K562 (cell line): ENCODE measurements around the gene IRF6. TPM values are rescaled to one million over a fixed set of nuclear protein-coding genes. Genes with fewer than 3 reads are reported as not detected.

Source experiments
- ATAC-seq: fragments of 200-7000 bp; cut with Tn5 transposase; 3 replicates; pipeline ENCODE4 v1.9.1; 2020; ENCODE audit warnings: moderate library complexity
- BruUV-seq: library from RNA; stranded (reverse); fragments of 400-500 nt; replicated peaks from 2 replicates; lab custom pipeline; 2021; lab: Mats Ljungman, UMichigan
- CTCF ChIA-PET: fragments of 300-600 bp; formaldehyde crosslinking; extraction: SDS; loops from one replicate; lab custom pipeline; 2021; ENCODE audit warnings: low intra/inter-chr PET ratio; lab: Yijun Ruan, JAX
- POLR2A ChIA-PET: fragments of 300-600, 350-650 bp; sonication (Branson Sonifier 250); formaldehyde crosslinking; extraction: SDS; loops from one replicate; lab custom pipeline; 2021; ENCODE audit warnings: antibody characterized with exemption, inconsistent platforms; lab: Yijun Ruan, JAX
- DNase-seq, 4 experiments: peaks; one replicate each; pipeline versions ENCODE4 v3.0.0 to v3.0.0-alpha.2; 2011 to 2018; ENCODE audit warnings: low spot score in 3 of 4, mixed read lengths in 3 of 4; ENCODE audit errors: extremely low read depth in 1 of 4
- FAIRE-seq: peaks from 2 replicates; lab custom pipeline; 2011; peaks lifted over from hg19 to GRCh38; lab: Jason Lieb, UNC
- H2AFZ ChIP-seq: 2 replicates; pipeline ENCODE4 v1.6.0; 2011; ENCODE audit warnings: low read depth, low read length, control low read depth, inconsistent platforms
- H3K27ac ChIP-seq: fragments of 200-600 bp; 3 replicates; pipeline ENCODE4 v1.8.0; 2011; ENCODE audit warnings: low read depth, mild to moderate bottlenecking, control low read depth, inconsistent platforms, low read length, moderate library complexity, mixed read lengths; ENCODE audit errors: extremely low read depth
- H3K27me3 ChIP-seq, 2 experiments: fragments of 300-600 bp in 1 of 2; 2 replicates in 1 of 2; 3 replicates in 1 of 2; pipeline versions ENCODE4 v1.6.0 to v1.8.0; 2011; ENCODE audit warnings: inconsistent platforms in 2 of 2, low read length in 2 of 2, mild to moderate bottlenecking in 1 of 2, mixed read lengths in 1 of 2, moderate library complexity in 1 of 2; ENCODE audit not compliant: control insufficient read depth in 2 of 2, insufficient read depth in 2 of 2
- H3K36me3 ChIP-seq: fragments of 300-600 bp; 3 replicates; pipeline ENCODE4 v1.8.0; 2011; ENCODE audit warnings: mild to moderate bottlenecking, low read length, inconsistent platforms; ENCODE audit not compliant: control insufficient read depth, insufficient read depth
- H3K4me1 ChIP-seq, 2 experiments: fragments of 200-600 bp in 1 of 2; replicated peaks in 1 of 2; 2 replicates in 1 of 2; 3 replicates in 1 of 2; pipeline versions ENCODE4 v1.5.1 to v1.8.0; 2011; ENCODE audit warnings: inconsistent platforms in 2 of 2, low read length in 2 of 2, mild to moderate bottlenecking in 1 of 2, mixed read lengths in 1 of 2, moderate library complexity in 1 of 2; ENCODE audit not compliant: control insufficient read depth in 2 of 2, insufficient read depth in 2 of 2
- H3K4me2 ChIP-seq: 2 replicates; pipeline ENCODE4 v1.6.1; 2011; ENCODE audit warnings: low read length, control low read depth, inconsistent platforms, mixed read lengths; ENCODE audit not compliant: insufficient read depth
- H3K4me3 ChIP-seq: fragments of 200-600 bp; sonication (generic), shearing (Covaris generic); 2 replicates; pipeline ENCODE4 v1.5.1; 2016; ENCODE audit warnings: control low read depth, inconsistent platforms
- H3K79me2 ChIP-seq: fragments of 200-600 bp; 3 replicates; pipeline ENCODE4 v1.8.0; 2011; ENCODE audit warnings: low read length, inconsistent platforms; ENCODE audit not compliant: control insufficient read depth, insufficient read depth
- H3K9ac ChIP-seq, 2 experiments: 2 replicates each; pipeline versions ENCODE4 v1.6.0 to v1.6.1; 2011; ENCODE audit warnings: low read depth in 2 of 2, low read length in 2 of 2, control low read depth in 1 of 2, inconsistent platforms in 1 of 2, mild to moderate bottlenecking in 1 of 2, mixed read lengths in 1 of 2; ENCODE audit not compliant: insufficient read depth in 1 of 2
- H3K9me1 ChIP-seq: one replicate; pipeline ENCODE4 v1.6.0; 2011; ENCODE audit warnings: inconsistent platforms, mild to moderate bottlenecking, low read length, moderate library complexity; ENCODE audit not compliant: control insufficient read depth, insufficient read depth
- H3K9me3 ChIP-seq: replicated peaks from 2 replicates; pipeline ENCODE4 v1.5.1; 2011; ENCODE audit warnings: low read depth, low read length, inconsistent platforms; ENCODE audit not compliant: control insufficient read depth, insufficient read depth
- H4K20me1 ChIP-seq: replicated peaks from 2 replicates; pipeline ENCODE4 v1.6.1; 2011; ENCODE audit warnings: low read length, inconsistent platforms, mixed read lengths; ENCODE audit not compliant: control insufficient read depth, insufficient read depth
- CHCHD3 ChIP-seq: fragments of 250-450 bp; sonication (Bioruptor Pico); IDR thresholded peaks from 2 replicates; pipeline ENCODE4 v2.1.2; 2022; ENCODE audit warnings: mild to moderate bottlenecking
- E2F3 ChIP-seq: fragments of 250-450 bp; sonication (Bioruptor Pico); IDR thresholded peaks from 2 replicates; pipeline ENCODE4 v1.4.0; 2020; ENCODE audit warnings: mild to moderate bottlenecking
- HSF4 ChIP-seq: fragments of 250-450 bp; sonication (Bioruptor Pico); IDR thresholded peaks from 2 replicates; pipeline ENCODE4 v2.1.2; 2022; ENCODE audit warnings: mild to moderate bottlenecking, moderate library complexity, borderline replicate concordance
- KAT8 ChIP-seq: fragments of 450-650 bp; IDR thresholded peaks from 2 replicates; pipeline ENCODE4 v1.6.1; 2016; ENCODE audit warnings: low read depth, mild to moderate bottlenecking
- MED1 ChIP-seq: sonication (generic); formaldehyde crosslinking; IDR thresholded peaks from 2 replicates; pipeline ENCODE4 v1.8.1; 2023; ENCODE audit warnings: missing genetic modification reagents, borderline replicate concordance
- TCF15 ChIP-seq: fragments of 250-450 bp; sonication (Bioruptor Pico); IDR thresholded peaks from 2 replicates; pipeline ENCODE4 v1.8.0; 2022; ENCODE audit warnings: moderate library complexity, mild to moderate bottlenecking, inconsistent platforms
- ZC3H4 ChIP-seq: sonication (generic); formaldehyde crosslinking; IDR thresholded peaks from 2 replicates; pipeline ENCODE4 v1.9.0; 2021; ENCODE audit warnings: missing genetic modification reagents, borderline replicate concordance
- ZNF175 ChIP-seq: fragments of 200-800 bp; sonication (Bioruptor generic); IDR thresholded peaks from 2 replicates; pipeline ENCODE4 v1.6.1; 2016; ENCODE audit warnings: low read depth, mild to moderate bottlenecking, missing genetic modification characterization, missing compliant biosample characterization
- ZNF354B ChIP-seq: fragments of 250-450 bp; sonication (Bioruptor Pico); IDR thresholded peaks from 2 replicates; pipeline ENCODE4 v1.4.0; 2020
- ZNF76 ChIP-seq: fragments of 250-450 bp; sonication (Bioruptor Pico); IDR thresholded peaks from 2 replicates; pipeline ENCODE4 v1.4.0; 2020; ENCODE audit warnings: mild to moderate bottlenecking, moderate library complexity, borderline replicate concordance
- WGBS: fragments of 100-300 bp; shearing (Covaris generic); methylation state at CpG from one replicate; pipeline ENCODE4 v1.1.6; 2016; ENCODE audit warnings: low coverage, mixed read lengths; ENCODE audit not compliant: insufficient coverage; ENCODE audit errors: missing lambda C conversion rate; 5-methylcytosine and 5-hydroxymethylcytosine counted together
- in situ Hi-C: fragments of 300-500 bp; cut with MboI; formaldehyde crosslinking; loops from 4 replicates; pipeline ENCODE4 v1.15.0; 2018; ENCODE audit warnings: inconsistent platforms, mixed read lengths
- intact Hi-C: fragments of 100-400 bp; cut with micrococcal nuclease; formaldehyde crosslinking; loops from 2 replicates; pipeline ENCODE4 v1.14.2; 2022
- polyA plus RNA-seq, 8 experiments: library from polyadenylated mRNA; depleted of rRNA in 4 of 8; stranded (reverse) in 5 of 8; unstranded in 3 of 8; fragments of >200 nt; fragmentation: Nextera tagmentation in 2 of 8; fragmentation: Illumina TruSeq in 1 of 8; extraction: Ambion mirVana in 2 of 8; extraction: Trizol in 1 of 8; gene quantifications; 2 replicates each; pipeline versions ENCODE4 v1.2.1 to v1.2.3, GENCODE V29; 2011 to 2014; ENCODE audit warnings: inconsistent platforms in 1 of 8, missing spikeins in 1 of 8
- total RNA-seq, 7 experiments: library from RNA; depleted of rRNA in 6 of 7; stranded (reverse); fragments of >200 nt in 6 of 7; fragmentation: Illumina TruSeq in 2 of 7; extraction: Trizol in 2 of 7; gene quantifications; 2 replicates each; pipeline versions ENCODE4 v1.2.1 to v1.2.3, GENCODE V29; 2011 to 2021; ENCODE audit warnings: low replicate concordance in 1 of 7

The IRF6 gene
- total and polyA plus RNA-seq, 9 of the 15 experiments (the other 6 are each of a cell fraction or from before 2014, with no cell fraction given) = 0.03 to 0.65 (median 0.17) TPM

DNA sequence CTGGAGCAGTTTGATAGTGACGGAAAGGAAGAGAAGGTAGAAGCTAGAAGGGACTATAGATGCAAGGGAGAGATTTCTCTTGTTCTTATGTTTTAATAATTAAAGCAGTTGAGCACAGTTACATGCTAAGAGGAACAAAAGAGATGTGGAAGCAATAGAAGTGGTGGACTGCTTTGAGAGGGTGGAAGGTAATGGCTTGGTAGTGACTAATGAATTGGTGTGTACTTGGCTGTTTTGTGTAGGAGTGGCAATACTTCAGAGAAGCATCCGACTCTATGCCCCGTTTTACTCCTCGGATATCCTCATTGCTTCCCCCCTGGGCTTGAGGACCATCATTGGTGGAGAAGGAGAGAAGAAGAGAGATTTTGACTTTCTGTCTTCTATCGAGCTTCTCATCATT is 34.7 kb upstream of the IRF6 start:
- intact Hi-C loops (no loop called here), in situ Hi-C loops (no loop called here)
- ATAC-seq (no peak), FAIRE-seq (no peak), DNase-seq (no peak)
- H4K20me1 ChIP-seq = no peaks in the 10 kb centered on the region; the same call in 1 of the 2 replicates
- H3K27me3 ChIP-seq = no peaks in the 10 kb centered on the region
- H3K27ac ChIP-seq = no peak overlapping the region
- POLR2A ChIA-PET = interaction anchor here (0.7 to 1.8 kb wide), 2 partner anchors 10 to 15 kb away, joined by 3 to 7 read pairs; no protein-coding TSS in a partner anchor
- no peaks in the 10 kb centered on the region for H3K4me1 ChIP-seq
- H3K4me3 ChIP-seq = no peak overlapping the region
- CTCF ChIA-PET = no interaction called here
- H3K36me3 ChIP-seq = peaks cover 100% of the 10 kb centered on the region
- no peaks in the 10 kb centered on the region for H3K79me2 ChIP-seq
- H3K9me1 ChIP-seq = no peaks in the 10 kb centered on the region
- TF ChIP-seq ZNF354B (CRISPR knock-in tag) (no peak), KAT8 (no peak), ZNF76 (CRISPR knock-in tag) (no peak), ZC3H4 (CRISPR knock-in tag) (no peak), ZNF175 (CRISPR knock-in tag) (no peak), TCF15 (CRISPR knock-in tag) (no peak), E2F3 (no peak), HSF4 (CRISPR knock-in tag) (no peak), CHCHD3 (no peak), MED1 (CRISPR knock-in tag) (no peak)
- TF ChIP-seq, all 486 proteins: peak for 0
- WGBS = 92% methylated on average over 5 of the region's 5 CpGs
- BruUV-seq = no TSS peak
- no peak overlapping the region for H3K4me2 ChIP-seq
- H3K9ac ChIP-seq = no peak overlapping the region
- H2AFZ ChIP-seq = no peak overlapping the region
- no peaks in the 10 kb centered on the region for H3K9me3 ChIP-seq
